ENCODE data around the gene TMEM182.

The TMEM182 gene

GRCh38 chr2:102803041-102803896 is 41.4 kb downstream of the TMEM182 start:
- no peak for DNase-seq

GRCh38 chr2:102803897-102804217 is 42.0 kb downstream of the TMEM182 start:
- DNase-seq = no peak

- DNase-seq = peak; percentile 52 to 56 (median 55)
These were observed 44.5 kb downstream of the TMEM182 start for GRCh38 chr2:102806250-102806837.

DNA sequence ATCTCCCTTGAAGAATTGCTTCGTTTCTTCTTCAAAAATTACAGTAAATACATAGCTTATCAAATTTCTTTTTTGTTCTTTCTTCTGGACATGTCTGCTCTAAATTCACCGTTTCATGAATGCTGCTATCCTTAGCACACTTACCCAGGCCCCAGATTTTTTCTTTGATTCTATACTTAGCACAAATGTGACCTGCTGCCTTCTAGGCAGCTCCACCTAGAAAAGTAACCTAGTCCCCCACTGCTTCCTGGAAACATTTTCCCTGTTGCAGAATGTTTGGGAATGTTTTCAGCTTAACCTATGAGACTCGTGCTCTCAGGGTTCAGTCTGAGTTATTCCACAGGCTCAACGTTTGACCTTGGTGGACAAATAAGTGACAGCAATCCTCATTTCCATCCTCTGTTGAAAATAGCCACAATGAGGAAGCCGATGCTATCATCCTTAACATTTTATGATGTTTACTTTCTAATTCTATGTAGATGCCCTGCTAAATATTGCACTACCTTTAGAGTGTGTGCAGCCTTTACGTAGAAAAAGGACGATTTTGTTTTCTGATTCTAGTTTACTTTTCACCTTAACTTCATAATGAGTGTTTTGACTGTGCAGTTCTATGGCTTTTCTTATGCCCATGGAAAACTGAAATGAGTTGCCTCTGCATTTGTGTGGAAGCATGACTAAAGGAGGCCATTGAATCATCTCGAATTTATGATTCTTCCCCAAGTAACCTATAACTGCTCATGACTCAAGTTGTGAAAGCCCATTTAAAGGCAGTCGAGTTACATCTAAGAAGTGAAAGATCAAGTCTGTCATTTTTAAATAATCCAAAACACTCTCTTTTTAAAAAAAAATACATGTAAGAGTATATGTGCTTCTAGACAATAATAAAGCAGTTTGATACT is 47.7 kb downstream of the TMEM182 start:
- DNase-seq = no peak

- no peak for DNase-seq
These were observed 53.5 kb downstream of the TMEM182 start for GRCh38 chr2:102815285-102815684.

- no peak for DNase-seq
These were observed 65.1 kb downstream of the TMEM182 start for GRCh38 chr2:102826904-102827303.

GRCh38 chr2:102832789-102833188 is 71.0 kb downstream of the TMEM182 start:
- no peak for DNase-seq

DNA sequence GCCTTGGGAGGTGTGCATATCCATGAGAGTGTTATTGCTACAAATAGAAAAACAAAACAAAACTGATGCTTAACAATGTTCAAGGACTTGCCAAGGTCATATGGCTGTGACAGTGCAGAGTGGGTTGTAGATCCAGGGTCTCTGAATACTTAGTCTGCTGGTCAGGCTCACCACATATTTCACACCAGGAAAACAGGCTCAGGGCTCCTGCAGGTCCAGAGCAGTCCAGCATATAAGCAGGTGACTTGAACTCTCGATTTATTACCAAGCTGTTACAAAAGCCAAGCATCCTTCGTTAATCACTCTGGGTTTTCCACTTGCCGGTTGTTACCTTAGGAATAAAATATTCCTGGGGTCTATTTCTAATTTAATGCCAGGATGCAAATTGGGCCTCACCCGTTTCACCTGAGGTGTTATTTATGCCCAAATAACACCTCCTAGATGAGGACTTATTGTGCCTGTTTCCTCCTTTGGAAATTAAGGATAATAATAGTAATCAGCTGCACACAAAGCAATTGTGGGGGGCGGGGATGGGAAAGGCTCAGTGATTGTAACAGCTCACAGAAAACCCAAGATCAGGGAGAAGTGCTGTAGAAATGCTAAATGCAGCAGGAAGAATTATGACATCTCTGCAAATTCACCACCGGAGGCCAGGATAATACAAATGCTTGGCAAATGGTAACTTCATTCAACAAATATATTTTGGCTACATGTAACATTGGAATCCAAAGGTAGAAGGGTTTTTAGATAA is 72.9 kb downstream of the TMEM182 start:
- DNase-seq = no peak

- DNase-seq = no peak
These were observed 75.9 kb downstream of the TMEM182 start for GRCh38 chr2:102837626-102838198.

DNA sequence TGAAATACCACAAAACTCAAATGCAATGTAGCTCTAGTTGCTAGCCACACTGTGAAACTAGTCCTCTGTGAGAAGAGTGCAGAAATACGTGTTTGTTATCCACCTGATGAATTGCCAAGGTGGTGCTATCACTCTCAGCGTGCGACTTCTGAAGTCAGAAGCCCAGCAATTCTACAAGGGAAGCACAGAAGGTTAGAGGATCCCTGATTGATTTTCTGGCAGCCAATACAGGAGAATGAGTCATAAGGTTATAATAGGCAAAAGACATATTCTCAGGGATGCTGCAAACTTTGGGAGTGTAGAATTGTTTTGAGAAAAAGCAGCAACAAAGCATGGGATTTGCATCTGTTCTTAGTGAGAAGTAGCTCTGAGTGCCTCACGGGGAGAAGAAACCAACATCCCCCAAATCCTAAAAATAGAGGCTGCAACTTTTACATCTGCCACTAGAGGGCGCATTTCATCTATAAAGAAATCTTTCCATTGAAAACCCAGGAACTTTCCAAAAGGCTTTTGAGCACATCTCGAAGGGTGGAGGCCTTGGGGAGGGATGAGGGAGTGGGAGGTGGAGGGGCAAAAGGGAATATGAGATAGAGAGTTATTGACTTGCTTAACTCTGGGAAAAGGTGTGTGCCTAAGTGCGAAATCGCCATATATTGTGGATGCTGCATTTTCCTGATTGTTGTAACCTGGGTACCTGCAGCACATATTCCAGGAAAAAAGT is 78.0 kb downstream of the TMEM182 start:
- DNase-seq = peak; percentile 73 to 82 (median 75)

- DNase-seq = peak; percentile 58 to 77 (median 72)
These were observed 79.4 kb downstream of the TMEM182 start for GRCh38 chr2:102841107-102841840.

- no peak for DNase-seq
These were observed 82.1 kb downstream of the TMEM182 start for GRCh38 chr2:102843764-102844443.

GRCh38 chr2:102844911-102845310 is 83.1 kb downstream of the TMEM182 start:
- no peak for DNase-seq

DNA sequence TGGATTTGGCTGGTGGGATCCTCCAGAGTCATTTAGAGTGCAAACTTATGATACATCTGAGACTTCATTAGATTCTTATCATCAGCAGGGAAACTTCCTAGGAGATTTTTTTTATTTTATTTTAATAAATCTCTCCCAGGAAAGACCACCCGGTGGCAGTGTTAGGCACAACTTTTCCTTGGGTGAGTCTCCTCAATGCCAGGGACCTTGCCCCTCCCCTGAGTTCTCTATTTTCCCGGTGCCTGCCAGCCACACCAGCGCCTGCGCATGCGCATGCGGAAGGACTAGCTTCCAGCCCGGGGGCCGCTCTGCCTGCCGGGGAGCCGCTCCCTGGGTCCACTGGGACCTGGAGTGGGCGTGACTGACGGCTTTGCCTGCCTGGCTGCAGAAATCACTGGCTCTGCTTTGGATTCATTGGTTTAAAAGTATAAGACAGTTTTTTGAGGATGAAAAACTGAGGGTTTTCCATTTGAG is 86.6 kb downstream of the TMEM182 start:
- DNase-seq = peak; percentile 88 to 93 (median 88)

- DNase-seq = no peak
These were observed 89.1 kb downstream of the TMEM182 start for GRCh38 chr2:102850888-102851287.

DNA sequence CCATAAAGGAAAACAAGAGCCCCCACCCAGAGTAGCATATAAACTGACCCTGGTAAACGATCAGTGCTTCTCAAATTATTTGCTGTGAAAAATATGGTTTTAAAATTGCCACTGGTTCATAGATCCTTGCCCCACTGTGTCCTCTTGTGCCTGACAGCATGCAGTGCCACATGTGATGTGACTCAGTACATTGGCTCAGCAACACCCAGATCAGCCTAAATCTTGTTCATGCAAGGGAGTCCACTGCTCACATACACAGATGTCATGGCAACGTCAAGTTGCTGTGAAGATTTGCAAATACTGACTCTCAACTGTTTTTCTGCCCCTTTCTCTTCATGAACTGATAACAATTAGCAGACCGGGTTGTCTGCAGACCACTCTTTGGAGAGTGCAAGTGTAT is 91.0 kb downstream of the TMEM182 start:
- DNase-seq = no peak
